Sigmoid colon (tissue), 4 donors: ENCODE measurements around the gene SHROOM4.

Experiments
- CTCF ChIP-seq, 4 experiments: fragments of 450-650 bp in 3 of 4; fragments of 200-600 bp in 1 of 4; IDR thresholded peaks; one replicate each; pipeline ENCODE4 v1.5.1; 2016 to 2019; ENCODE audit warnings: antibody characterized with exemption in 4 of 4, mild to moderate bottlenecking in 3 of 4, moderate library complexity in 2 of 4
- EP300 ChIP-seq, 4 donors: sonication (generic); formaldehyde crosslinking; IDR thresholded peaks; one replicate each; pipeline ENCODE4 v1.6.1; 2017; ENCODE audit warnings: antibody characterized with exemption in 4 of 4
- POLR2A ChIP-seq, 2 donors: fragments of 450-650 bp; IDR thresholded peaks; one replicate each; pipeline ENCODE4 v1.6.1; 2016; ENCODE audit warnings: antibody characterized with exemption in 2 of 2, mild to moderate bottlenecking in 2 of 2, moderate library complexity in 2 of 2
- POLR2AphosphoS5 ChIP-seq, 4 donors: sonication (generic); formaldehyde crosslinking; IDR thresholded peaks; one replicate each; pipeline ENCODE4 v1.6.1; 2017; ENCODE audit warnings: antibody characterized with exemption in 4 of 4

- TF ChIP-seq CTCF (IDR thresholded peaks at IDR 0.05) (no peak), POLR2AphosphoS5 (IDR thresholded peaks at IDR 0.05) (no peak), POLR2A (IDR thresholded peaks at IDR 0.05) (no peak), EP300 (IDR thresholded peaks at IDR 0.05) (no peak)
These were observed 44.5 kb downstream of the SHROOM4 start for GRCh38 chrX:50769389-50770063.
